Raji (cell line): ENCODE results near the gene PTMA.

ENCODE experiments used
- POLR2A ChIP-seq: IDR thresholded peaks from 2 replicates; pipeline ENCODE4 v1.6.1; 2011; ENCODE audit warnings: low read depth, low read length, control low read depth; ENCODE audit not compliant: insufficient read depth

The PTMA gene

DNA sequence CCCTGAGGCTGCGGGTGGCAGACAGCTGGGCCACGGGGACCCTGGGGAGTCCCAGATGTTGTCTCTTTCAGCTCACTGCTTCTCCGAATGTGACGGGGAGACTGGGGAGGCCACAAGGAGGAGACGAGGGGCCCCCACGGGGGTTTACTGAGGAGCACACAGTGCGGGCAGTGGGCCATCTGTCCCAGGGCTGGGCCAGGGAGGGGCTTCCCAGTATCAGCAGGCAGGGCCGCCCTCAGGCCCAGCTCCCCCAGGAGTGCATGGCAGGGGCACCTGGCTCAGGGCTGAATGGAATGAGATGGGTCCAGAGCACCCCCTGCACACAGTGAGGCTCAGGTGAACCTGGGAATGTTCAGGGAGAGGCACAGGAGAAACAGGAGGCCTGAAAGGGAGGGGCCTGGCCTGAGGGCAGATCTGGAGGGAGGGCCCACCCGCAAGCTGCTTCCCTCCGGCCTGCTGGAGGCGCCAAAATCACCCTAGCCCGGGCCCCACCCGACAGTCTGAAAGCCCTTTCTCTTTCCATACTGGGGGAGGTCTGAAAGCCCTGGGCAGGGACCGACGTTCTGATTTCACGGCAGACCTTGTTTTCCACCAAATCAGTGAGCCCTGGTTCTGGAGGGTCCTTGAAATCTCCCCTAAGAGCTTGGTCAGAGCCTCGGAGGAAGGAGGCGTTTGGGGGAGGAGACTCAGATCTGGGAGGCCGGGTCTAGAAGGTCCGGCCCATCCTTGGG lies 35.5 kb upstream of the PTMA start:
- peak; percentile 57 for TF ChIP-seq POLR2A

DNA sequence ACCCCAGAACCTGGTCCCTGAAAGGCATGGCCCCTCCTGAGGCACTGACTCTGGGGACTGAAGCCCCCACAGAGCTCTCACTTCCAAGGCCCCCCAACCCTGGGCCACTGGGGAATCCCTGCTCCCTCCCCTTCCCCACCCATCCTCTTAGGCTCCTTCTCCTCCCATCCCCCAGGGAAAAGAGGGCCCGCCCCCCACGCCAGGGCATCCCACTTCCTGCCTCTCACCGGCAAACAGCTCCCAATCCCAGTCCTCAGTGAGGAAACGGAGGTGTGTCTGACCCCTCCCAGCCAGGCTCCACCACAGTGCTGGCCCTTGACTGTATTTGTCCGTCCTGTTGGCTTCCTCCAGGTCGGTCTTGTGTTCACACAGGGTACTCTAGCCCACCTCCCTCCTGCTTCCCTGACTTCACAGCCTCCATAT lies 35.0 kb upstream of the PTMA start:
- no peak for TF ChIP-seq POLR2A

- no peak for TF ChIP-seq POLR2A
These were observed 33.6 kb upstream of the PTMA start for GRCh38 chr2:231674587-231675338.

- TF ChIP-seq POLR2A: peak; percentile 32; the same call in 1 of the 2 replicates
These were observed 32.1 kb upstream of the PTMA start for GRCh38 chr2:231676243-231676642.

DNA sequence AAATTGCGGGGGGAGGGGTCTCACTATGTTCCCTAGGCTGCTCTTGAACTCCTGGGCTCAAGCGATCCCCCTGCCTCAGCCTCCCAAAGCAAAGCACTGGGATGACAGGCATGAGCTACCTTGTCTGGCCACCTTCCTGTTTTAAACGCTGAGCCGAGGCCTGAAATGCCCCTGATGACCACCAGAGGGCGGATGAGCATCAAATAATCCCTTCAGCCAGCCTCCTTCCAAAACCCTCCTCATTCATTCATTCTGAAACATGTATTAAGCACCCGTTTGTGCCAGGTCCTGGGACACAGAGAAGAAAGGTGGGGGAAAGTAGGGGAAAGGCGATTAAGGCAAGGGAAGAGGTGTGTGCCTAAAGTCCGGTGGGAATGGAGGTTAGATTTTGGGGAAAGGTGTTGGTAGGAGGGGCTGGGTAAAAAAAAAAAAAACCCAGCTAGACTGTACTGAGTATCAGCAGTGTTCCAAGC lies 30.7 kb upstream of the PTMA start:
- TF ChIP-seq POLR2A: no peak

GRCh38 chr2:231679908-231680284 lies 28.4 kb upstream of the PTMA start:
- no peak for TF ChIP-seq POLR2A

DNA sequence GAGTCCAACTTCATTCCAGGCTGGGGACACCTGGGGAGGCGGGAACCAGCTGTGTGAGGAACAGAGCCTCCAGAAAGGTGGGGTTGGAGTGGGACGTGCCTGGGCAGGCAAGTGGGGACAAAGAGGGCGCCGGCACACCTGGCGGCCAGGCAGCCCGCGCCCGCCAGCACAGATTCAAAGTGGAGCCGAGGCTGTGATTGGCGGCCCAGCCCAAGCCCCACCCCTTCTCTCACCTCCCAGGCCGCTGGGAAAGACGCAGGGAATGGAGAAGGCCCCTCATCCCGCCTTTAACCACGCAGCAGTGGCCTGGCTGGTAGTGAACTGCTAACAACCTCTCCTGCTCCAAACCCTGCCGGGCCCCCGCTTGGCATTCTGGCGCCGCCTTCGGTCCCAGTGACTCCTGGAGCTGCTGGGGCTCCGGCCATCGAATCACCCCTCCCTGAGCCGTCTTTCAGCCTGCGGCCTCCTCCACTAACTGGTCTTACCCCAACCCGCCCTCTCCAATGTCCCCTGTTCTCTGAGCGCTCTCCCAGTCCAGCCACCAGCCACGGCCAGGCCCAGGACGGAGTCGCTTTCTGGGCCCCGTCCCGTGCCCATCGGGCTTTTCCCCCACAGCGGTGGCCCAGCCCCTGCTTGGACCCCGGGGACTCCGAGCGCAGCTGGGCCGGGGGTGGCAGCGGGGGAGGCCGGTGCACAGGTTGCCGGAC lies 27.9 kb upstream of the PTMA start:
- no peak for TF ChIP-seq POLR2A

GRCh38 chr2:231680992-231681852 lies 27.1 kb upstream of the PTMA start:
- TF ChIP-seq POLR2A: no peak

DNA sequence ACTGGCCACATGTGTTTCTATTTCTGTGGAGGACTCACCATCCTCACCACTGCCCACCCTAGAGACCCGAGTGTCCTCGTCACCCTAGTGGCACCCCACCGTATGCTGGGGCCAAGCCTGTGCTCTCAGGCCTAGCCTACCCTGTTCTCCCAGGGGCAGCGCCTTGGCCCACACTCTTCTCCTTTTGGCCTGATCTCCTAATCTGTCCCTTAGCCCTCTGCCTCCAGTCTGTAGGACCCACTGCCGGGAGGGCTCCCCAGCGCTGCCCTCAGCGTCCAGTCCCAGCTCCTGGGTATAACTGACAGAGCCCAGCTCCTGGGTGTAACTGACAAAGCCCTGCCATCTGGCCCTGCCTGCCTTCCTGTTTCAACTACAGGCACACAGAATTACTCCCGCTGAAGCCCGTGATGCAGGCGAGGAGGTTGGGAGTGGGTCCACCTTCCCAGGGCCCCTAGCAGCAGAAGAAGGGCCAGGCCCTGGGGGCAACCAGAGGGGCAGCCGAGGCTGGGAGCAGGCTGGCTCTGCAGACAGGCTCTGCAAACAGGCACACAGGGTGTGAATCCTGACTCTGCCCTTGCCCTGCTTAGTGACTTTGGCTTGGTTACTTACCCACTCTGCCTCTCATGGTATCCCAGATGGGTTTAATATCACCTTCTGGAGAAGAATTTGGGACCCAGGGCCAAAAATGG lies 25.6 kb upstream of the PTMA start:
- TF ChIP-seq POLR2A: no peak

- no peak for TF ChIP-seq POLR2A
These were observed 24.8 kb upstream of the PTMA start for GRCh38 chr2:231683292-231684235.

- no peak for TF ChIP-seq POLR2A
These were observed 23.8 kb upstream of the PTMA start for GRCh38 chr2:231684314-231685223.

GRCh38 chr2:231685349-231686191 lies 22.8 kb upstream of the PTMA start:
- TF ChIP-seq POLR2A: 0 out of 2 replicates have a peak, but pooled peaks have one; percentile 28
